ENCODE data around the gene SPACA5B. TPM values are rescaled to one million over a fixed set of nuclear protein-coding genes. Genes with fewer than 3 reads are reported as not detected.
"Not testable (repeated sequence)": the region's sequence is repeated elsewhere in the genome, so short reads cannot be mapped to it uniquely, and the experiment has no call there.

SPACA5B gene
- total RNA-seq, 1 donor = not detected

DNA sequence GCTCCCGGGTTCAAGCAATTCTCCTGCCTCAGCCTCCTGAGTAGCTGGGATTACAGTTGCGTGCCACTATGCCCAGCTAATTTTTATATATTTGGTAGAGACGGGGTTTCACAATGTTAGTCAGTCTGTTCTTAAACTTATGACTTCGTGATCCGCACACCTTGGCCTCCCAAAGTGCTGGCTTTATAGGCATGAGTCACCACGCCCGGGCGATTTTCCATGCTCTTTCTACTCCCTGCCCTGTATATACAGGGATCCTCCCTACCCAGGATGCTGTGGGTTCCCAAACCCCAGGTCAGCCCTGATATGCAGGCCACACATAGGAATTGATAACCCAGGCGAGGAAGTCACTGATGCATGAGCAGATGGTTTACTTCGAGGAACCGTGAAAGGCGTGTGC, 34.8 kb downstream of the SPACA5B start:
- TF ChIP-seq, protein P1, sequence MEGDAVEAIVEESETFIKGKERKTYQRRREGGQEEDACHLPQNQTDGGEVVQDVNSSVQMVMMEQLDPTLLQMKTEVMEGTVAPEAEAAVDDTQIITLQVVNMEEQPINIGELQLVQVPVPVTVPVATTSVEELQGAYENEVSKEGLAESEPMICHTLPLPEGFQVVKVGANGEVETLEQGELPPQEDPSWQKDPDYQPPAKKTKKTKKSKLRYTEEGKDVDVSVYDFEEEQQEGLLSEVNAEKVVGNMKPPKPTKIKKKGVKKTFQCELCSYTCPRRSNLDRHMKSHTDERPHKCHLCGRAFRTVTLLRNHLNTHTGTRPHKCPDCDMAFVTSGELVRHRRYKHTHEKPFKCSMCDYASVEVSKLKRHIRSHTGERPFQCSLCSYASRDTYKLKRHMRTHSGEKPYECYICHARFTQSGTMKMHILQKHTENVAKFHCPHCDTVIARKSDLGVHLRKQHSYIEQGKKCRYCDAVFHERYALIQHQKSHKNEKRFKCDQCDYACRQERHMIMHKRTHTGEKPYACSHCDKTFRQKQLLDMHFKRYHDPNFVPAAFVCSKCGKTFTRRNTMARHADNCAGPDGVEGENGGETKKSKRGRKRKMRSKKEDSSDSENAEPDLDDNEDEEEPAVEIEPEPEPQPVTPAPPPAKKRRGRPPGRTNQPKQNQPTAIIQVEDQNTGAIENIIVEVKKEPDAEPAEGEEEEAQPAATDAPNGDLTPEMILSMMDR (IDR thresholded peaks at IDR 0.05; ENCODE audit: insufficient read depth, low read length) = no peak
- H3K4me3 ChIP-seq (ENCODE audit: low read depth, low read length) = no peak overlapping the region
- DNase-seq (ENCODE audit: low read depth) = no peak

- not testable (repeated sequence) for H3K4me3 ChIP-seq (ENCODE audit: low read depth, low read length); DNase-seq (ENCODE audit: low read depth)
Measured at GRCh38 chrX:48166322-48166721, 35.9 kb downstream of the SPACA5B start.

GRCh38 chrX:48179691-48180090, 49.3 kb downstream of the SPACA5B start:
- no peak for DNase-seq (ENCODE audit: low read depth)
- TF ChIP-seq, protein P1 (IDR thresholded peaks at IDR 0.05; ENCODE audit: insufficient read depth, low read length) = no peak
- H3K4me3 ChIP-seq (ENCODE audit: low read depth, low read length) = no peak overlapping the region

DNA sequence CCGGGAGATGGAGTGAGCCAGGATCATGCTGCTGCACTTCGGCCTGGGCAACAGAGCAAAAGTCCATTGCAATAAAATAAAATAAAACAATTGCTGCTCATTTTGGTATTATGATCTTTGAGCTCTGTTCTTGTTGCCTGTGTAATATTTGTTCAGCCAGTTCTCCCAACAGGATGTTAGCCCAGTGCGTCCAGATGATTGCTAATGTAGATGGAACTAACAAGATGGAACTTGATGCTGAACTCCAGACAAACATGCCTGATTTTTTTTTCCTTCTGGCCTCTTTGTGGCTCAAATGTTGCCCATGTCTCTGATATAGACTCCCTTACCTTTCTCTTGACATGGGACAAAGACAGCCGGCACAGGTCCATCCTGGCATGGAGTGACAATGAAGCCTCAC, 50.4 kb downstream of the SPACA5B start:
- TF ChIP-seq, protein P1 (IDR thresholded peaks at IDR 0.05; ENCODE audit: insufficient read depth, low read length) = no peak
- no peak overlapping the region for H3K4me3 ChIP-seq (ENCODE audit: low read depth, low read length)
- DNase-seq (ENCODE audit: low read depth) = no peak

DNA sequence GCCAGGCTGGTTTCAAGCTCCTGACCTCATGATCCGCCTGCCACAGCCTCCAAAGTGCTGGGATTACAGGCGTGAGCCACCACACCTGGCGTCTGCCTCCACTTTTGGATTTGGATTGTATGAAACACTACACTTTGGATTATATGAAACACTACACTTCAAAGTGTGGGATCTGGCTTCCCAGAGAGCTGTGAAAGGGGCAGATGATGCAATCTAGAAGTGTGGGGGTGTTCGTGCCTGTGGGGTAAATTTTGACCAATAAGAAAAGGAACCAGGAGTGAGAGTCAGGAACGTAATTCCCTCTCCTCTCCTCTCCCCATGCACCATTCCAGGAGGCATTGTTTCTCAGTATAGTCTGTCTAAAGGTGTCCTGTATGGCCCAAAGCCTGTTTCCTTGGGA, 51.5 kb downstream of the SPACA5B start:
- not testable (repeated sequence) for DNase-seq (ENCODE audit: low read depth); H3K4me3 ChIP-seq (ENCODE audit: low read depth, low read length)

Small RNA genes within 50 kb of the gene (small RNA-seq; reads per million reads assigned to genes)
- gene AC245047.7 (not detected), gene RNU6-707P (not detected)

Other genes starting within 250 kb of the SPACA5B start
- 3.0 and 5.4 TPM in 2 replicates for gene ZNF182, start 126.6 kb upstream of the SPACA5B start, total RNA-seq (ENCODE audit: low replicate concordance)
- not detected in 2 replicates for gene SPACA5, start 123.6 kb upstream of the SPACA5B start, total RNA-seq (ENCODE audit: low replicate concordance)
- 0.81 and 2.0 TPM in 2 replicates for gene ZNF630, start 59.0 kb upstream of the SPACA5B start, total RNA-seq (ENCODE audit: low replicate concordance)
- gene SSX5, start 66.2 kb downstream of the SPACA5B start, total RNA-seq (ENCODE audit: low replicate concordance) = not detected in 2 replicates
- gene SSX1, start 124.8 kb downstream of the SPACA5B start, total RNA-seq (ENCODE audit: low replicate concordance) = 0.09 TPM in 1 of 2 replicates, not detected in the other
- gene SSX3, start 226.1 kb downstream of the SPACA5B start, total RNA-seq (ENCODE audit: low replicate concordance) = not detected in 2 replicates

Data from fibroblast of the aortic adventitia (primary cell).